AG09309 (cell line): ENCODE results near the gene FAM76B.

ENCODE experiments used
- DNase-seq: peaks from one replicate; pipeline ENCODE4 v3.0.0-alpha.2; 2010; ENCODE audit warnings: low read depth
- H3K4me3 ChIP-seq: 2 replicates; pipeline ENCODE4 v1.5.1; 2011; ENCODE audit warnings: mild to moderate bottlenecking, low read depth, low read length, moderate library complexity; ENCODE audit not compliant: control insufficient read depth
- TF ChIP-seq, protein P1 (sequence below): IDR thresholded peaks from 2 replicates; pipeline ENCODE4 v1.5.1; 2011; ENCODE audit warnings: mild to moderate bottlenecking, low read depth, low read length, inconsistent platforms; ENCODE audit not compliant: insufficient read depth, control insufficient read depth; ENCODE audit errors: missing control alignments

The FAM76B gene

DNA sequence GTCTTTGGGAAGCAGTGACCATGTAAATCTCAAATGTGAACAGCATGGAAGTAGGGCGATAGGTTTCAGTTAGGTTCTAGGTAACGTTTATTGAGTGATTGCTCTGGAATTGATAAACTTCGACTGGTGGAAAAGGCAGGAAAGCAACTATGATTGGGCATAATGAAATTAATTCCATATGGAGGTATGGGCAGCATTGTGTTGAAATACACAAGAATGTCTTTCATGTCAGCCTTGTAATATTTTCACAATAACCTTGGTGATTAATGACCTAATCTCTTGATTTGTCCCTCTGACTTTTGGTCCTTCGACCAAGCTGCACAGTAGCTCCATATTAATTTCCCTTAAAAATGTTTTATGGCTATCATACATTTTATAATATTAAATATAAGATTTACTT is 3.5 kb upstream of the FAM76B start:
- no peak overlapping the region for H3K4me3 ChIP-seq
- TF ChIP-seq, protein P1, sequence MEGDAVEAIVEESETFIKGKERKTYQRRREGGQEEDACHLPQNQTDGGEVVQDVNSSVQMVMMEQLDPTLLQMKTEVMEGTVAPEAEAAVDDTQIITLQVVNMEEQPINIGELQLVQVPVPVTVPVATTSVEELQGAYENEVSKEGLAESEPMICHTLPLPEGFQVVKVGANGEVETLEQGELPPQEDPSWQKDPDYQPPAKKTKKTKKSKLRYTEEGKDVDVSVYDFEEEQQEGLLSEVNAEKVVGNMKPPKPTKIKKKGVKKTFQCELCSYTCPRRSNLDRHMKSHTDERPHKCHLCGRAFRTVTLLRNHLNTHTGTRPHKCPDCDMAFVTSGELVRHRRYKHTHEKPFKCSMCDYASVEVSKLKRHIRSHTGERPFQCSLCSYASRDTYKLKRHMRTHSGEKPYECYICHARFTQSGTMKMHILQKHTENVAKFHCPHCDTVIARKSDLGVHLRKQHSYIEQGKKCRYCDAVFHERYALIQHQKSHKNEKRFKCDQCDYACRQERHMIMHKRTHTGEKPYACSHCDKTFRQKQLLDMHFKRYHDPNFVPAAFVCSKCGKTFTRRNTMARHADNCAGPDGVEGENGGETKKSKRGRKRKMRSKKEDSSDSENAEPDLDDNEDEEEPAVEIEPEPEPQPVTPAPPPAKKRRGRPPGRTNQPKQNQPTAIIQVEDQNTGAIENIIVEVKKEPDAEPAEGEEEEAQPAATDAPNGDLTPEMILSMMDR = no peak
- no peak for DNase-seq

DNA sequence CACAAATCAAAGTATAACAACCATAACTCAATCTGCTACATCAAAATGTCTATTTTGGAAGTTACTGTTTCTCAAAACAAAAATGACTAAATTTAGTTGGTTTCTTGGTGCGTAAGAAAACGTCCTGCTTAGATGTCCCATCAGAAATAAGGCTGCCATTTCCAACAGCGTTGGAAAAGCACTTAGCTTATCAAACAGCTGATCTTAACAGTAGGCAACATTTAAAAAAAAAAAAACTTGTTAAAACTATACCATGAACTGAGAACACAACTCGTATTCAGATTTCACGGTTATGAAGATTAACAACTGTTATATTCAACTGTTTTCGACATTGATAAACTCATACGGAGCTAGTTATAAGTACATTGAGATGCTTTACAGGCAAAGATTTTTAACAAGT is 3.1 kb upstream of the FAM76B start:
- H3K4me3 ChIP-seq = no peak overlapping the region
- no peak for DNase-seq
- TF ChIP-seq, protein P1 = no peak

GRCh38 chr11:95792200-95792599 is 2.6 kb upstream of the FAM76B start:
- TF ChIP-seq, protein P1 = no peak
- H3K4me3 ChIP-seq = no peak overlapping the region
- DNase-seq = no peak

- TF ChIP-seq, protein P1 = no peak
- peak overlapping the region; percentile 86 for H3K4me3 ChIP-seq
- DNase-seq = no peak
These were observed 2.1 kb upstream of the FAM76B start for GRCh38 chr11:95791709-95792033.

DNA sequence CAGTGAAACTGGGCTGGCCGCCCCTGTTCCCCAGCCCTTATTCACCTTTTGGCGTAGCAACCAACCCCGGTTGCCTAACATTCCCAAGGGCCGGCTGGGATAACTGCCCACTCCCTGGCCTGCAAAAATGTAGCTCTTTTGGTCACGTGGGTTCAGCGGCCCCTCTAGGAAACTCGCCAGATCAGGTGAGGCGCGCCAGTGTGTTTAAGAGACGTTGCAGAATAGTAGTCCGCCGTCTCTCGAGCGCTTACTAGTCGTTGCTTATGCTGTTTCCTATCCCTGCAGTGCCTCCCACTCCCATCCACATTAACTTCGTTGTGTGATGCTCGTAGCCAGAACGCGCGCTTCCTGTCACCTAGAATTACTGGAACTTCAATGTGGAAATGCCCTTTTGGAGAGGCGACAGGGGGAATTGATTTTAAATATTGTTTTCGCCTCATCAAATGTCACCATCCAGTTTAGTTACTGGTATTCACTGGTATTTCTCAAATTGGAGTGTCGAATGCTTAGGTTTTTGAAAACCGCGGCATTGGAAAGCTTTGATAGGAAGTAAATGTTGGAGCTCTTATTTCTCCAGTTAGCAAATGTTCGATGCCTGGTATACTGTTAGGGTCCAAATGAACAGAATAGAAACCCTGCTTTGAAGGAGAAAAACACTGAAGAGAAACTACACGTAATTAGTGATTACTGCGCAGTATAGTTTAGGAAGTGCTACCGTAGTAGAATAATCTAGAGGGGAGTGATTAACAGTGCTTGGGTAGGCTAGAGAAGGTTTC is 1.5 kb upstream of the FAM76B start:
- TF ChIP-seq, protein P1 = no peak
- DNase-seq = no peak
- peak overlapping the region; percentile 86 for H3K4me3 ChIP-seq

DNA sequence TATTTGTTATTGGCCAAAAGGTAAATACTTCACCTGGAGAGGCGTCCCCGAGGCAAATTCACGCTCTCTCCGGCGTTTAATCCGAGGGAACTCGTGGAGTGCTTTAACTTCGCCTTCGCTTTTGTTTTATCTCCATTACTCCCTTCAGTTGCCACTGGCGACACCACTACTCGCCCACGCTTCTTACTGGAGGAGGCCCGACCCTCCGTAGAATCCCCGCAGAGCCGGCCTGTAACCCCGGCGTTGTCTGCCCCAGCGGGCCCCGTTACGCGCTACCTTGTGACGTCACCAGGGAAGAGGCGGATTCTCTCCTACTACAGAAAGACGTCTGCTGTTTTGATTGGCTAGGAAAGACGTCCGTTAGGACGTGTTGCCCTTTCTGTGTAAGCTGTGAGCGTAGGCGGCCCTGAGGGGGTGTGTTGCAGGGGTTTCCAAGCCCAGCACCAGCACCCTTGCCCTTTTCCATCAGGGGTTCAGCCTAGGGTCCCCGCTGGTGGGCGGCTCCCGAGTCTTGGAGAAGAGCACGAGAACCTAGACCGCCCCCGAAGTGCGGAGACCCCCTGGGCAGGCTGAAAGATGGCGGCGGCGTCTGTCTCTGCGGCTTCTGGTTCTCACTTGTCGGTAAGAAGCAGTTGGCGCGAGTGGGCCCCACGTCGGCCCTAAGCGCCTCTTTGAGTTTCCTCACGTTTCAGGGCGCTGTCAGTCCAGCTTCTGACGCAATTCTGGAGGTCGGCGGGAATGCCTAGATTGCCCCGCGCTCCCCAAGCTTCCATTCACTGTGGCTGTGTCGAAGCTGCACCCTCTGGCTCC is 746 bp upstream of the FAM76B start, which contains the start of gene CEP57:
Gene CEP57 (plus strand): TSS at position 376 of the 810 bp plus-strand sequence. CDS start 201 bp downstream, at position 577.
- DNase-seq = peak; percentile 97
- TF ChIP-seq, protein P1 = no peak
- peak within 1 kb of the TSS; percentile 86 for H3K4me3 ChIP-seq
